K562 (cell line): ENCODE results near the gene AHNAK. TPM values are rescaled to one million over a fixed set of nuclear protein-coding genes. Genes with fewer than 3 reads are reported as not detected.

Source experiments
- ATAC-seq: fragments of 200-7000 bp; cut with Tn5 transposase; 3 replicates; pipeline ENCODE4 v1.9.1; 2020; ENCODE audit warnings: moderate library complexity
- BruUV-seq: library from RNA; stranded (reverse); fragments of 400-500 nt; replicated peaks from 2 replicates; lab custom pipeline; 2021; lab: Mats Ljungman, UMichigan
- CTCF ChIA-PET: fragments of 300-600 bp; formaldehyde crosslinking; extraction: SDS; loops from one replicate; lab custom pipeline; 2021; ENCODE audit warnings: low intra/inter-chr PET ratio; lab: Yijun Ruan, JAX
- POLR2A ChIA-PET: fragments of 300-600, 350-650 bp; sonication (Branson Sonifier 250); formaldehyde crosslinking; extraction: SDS; loops from one replicate; lab custom pipeline; 2021; ENCODE audit warnings: antibody characterized with exemption, inconsistent platforms; lab: Yijun Ruan, JAX
- DNase-seq, 4 experiments: peaks; one replicate each; pipeline versions ENCODE4 v3.0.0 to v3.0.0-alpha.2; 2011 to 2018; ENCODE audit warnings: low spot score in 3 of 4, mixed read lengths in 3 of 4; ENCODE audit errors: extremely low read depth in 1 of 4
- FAIRE-seq: peaks from 2 replicates; lab custom pipeline; 2011; peaks lifted over from hg19 to GRCh38; lab: Jason Lieb, UNC
- H2AFZ ChIP-seq: 2 replicates; pipeline ENCODE4 v1.6.0; 2011; ENCODE audit warnings: low read depth, low read length, control low read depth, inconsistent platforms
- H3K27ac ChIP-seq: fragments of 200-600 bp; 3 replicates; pipeline ENCODE4 v1.8.0; 2011; ENCODE audit warnings: low read depth, mild to moderate bottlenecking, control low read depth, inconsistent platforms, low read length, moderate library complexity, mixed read lengths; ENCODE audit errors: extremely low read depth
- H3K27me3 ChIP-seq, 2 experiments: fragments of 300-600 bp in 1 of 2; 2 replicates in 1 of 2; 3 replicates in 1 of 2; pipeline versions ENCODE4 v1.6.0 to v1.8.0; 2011; ENCODE audit warnings: inconsistent platforms in 2 of 2, low read length in 2 of 2, mild to moderate bottlenecking in 1 of 2, mixed read lengths in 1 of 2, moderate library complexity in 1 of 2; ENCODE audit not compliant: control insufficient read depth in 2 of 2, insufficient read depth in 2 of 2
- H3K36me3 ChIP-seq: fragments of 300-600 bp; 3 replicates; pipeline ENCODE4 v1.8.0; 2011; ENCODE audit warnings: mild to moderate bottlenecking, low read length, inconsistent platforms; ENCODE audit not compliant: control insufficient read depth, insufficient read depth
- H3K4me1 ChIP-seq, 2 experiments: fragments of 200-600 bp in 1 of 2; replicated peaks in 1 of 2; 2 replicates in 1 of 2; 3 replicates in 1 of 2; pipeline versions ENCODE4 v1.5.1 to v1.8.0; 2011; ENCODE audit warnings: inconsistent platforms in 2 of 2, low read length in 2 of 2, mild to moderate bottlenecking in 1 of 2, mixed read lengths in 1 of 2, moderate library complexity in 1 of 2; ENCODE audit not compliant: control insufficient read depth in 2 of 2, insufficient read depth in 2 of 2
- H3K4me2 ChIP-seq: 2 replicates; pipeline ENCODE4 v1.6.1; 2011; ENCODE audit warnings: low read length, control low read depth, inconsistent platforms, mixed read lengths; ENCODE audit not compliant: insufficient read depth
- H3K4me3 ChIP-seq: fragments of 200-600 bp; sonication (generic), shearing (Covaris generic); 2 replicates; pipeline ENCODE4 v1.5.1; 2016; ENCODE audit warnings: control low read depth, inconsistent platforms
- H3K79me2 ChIP-seq: fragments of 200-600 bp; 3 replicates; pipeline ENCODE4 v1.8.0; 2011; ENCODE audit warnings: low read length, inconsistent platforms; ENCODE audit not compliant: control insufficient read depth, insufficient read depth
- H3K9ac ChIP-seq, 2 experiments: 2 replicates each; pipeline versions ENCODE4 v1.6.0 to v1.6.1; 2011; ENCODE audit warnings: low read depth in 2 of 2, low read length in 2 of 2, control low read depth in 1 of 2, inconsistent platforms in 1 of 2, mild to moderate bottlenecking in 1 of 2, mixed read lengths in 1 of 2; ENCODE audit not compliant: insufficient read depth in 1 of 2
- H3K9me1 ChIP-seq: one replicate; pipeline ENCODE4 v1.6.0; 2011; ENCODE audit warnings: inconsistent platforms, mild to moderate bottlenecking, low read length, moderate library complexity; ENCODE audit not compliant: control insufficient read depth, insufficient read depth
- H3K9me3 ChIP-seq: replicated peaks from 2 replicates; pipeline ENCODE4 v1.5.1; 2011; ENCODE audit warnings: low read depth, low read length, inconsistent platforms; ENCODE audit not compliant: control insufficient read depth, insufficient read depth
- H4K20me1 ChIP-seq: replicated peaks from 2 replicates; pipeline ENCODE4 v1.6.1; 2011; ENCODE audit warnings: low read length, inconsistent platforms, mixed read lengths; ENCODE audit not compliant: control insufficient read depth, insufficient read depth
- BCOR ChIP-seq: fragments of 450-650 bp; IDR thresholded peaks from 2 replicates; pipeline ENCODE4 v1.6.1; 2016
- BRD9 ChIP-seq: fragments of 450-650 bp; IDR thresholded peaks from 2 replicates; pipeline ENCODE4 v1.6.1; 2018; ENCODE audit warnings: low read depth; ENCODE audit not compliant: partially characterized antibody
- CGGBP1 ChIP-seq: fragments of 250-450 bp; sonication (Bioruptor Pico); IDR thresholded peaks from 2 replicates; pipeline ENCODE4 v1.9.0; 2021; ENCODE audit warnings: mild to moderate bottlenecking
- CHAMP1 ChIP-seq: fragments of 450-650 bp; IDR thresholded peaks from 2 replicates; pipeline ENCODE4 v1.6.1; 2016; ENCODE audit warnings: mild to moderate bottlenecking
- EP300 ChIP-seq: IDR thresholded peaks from 2 replicates; pipeline ENCODE4 v1.6.1; 2012; ENCODE audit warnings: low read length, improper control_type of control experiment
- HDAC1 ChIP-seq, 2 experiments: fragments of 450-650 bp; IDR thresholded peaks; 2 replicates each; pipeline ENCODE4 v1.6.1; 2016 to 2017; ENCODE audit warnings: inconsistent platforms in 1 of 2, mild to moderate bottlenecking in 1 of 2, moderate library complexity in 1 of 2
- HDAC2 ChIP-seq: fragments of 450-650 bp; IDR thresholded peaks from 2 replicates; pipeline ENCODE4 v1.6.1; 2016; ENCODE audit warnings: mild to moderate bottlenecking
- KDM1A ChIP-seq, 2 experiments: fragments of 450-650 bp; IDR thresholded peaks; 2 replicates each; pipeline ENCODE4 v1.6.1; 2016; ENCODE audit warnings: mild to moderate bottlenecking in 2 of 2
- MAFK ChIP-seq: IDR thresholded peaks from 2 replicates; pipeline ENCODE4 v1.6.1; 2011; ENCODE audit warnings: low read length, improper control_type of control experiment
- POLR3G ChIP-seq: IDR thresholded peaks from 2 replicates; pipeline ENCODE4 v1.6.1; 2011; ENCODE audit not compliant: insufficient read length, insufficient replicate concordance; ENCODE audit errors: extremely low read depth
- PTTG1 ChIP-seq: fragments of 450-650 bp; IDR thresholded peaks from 2 replicates; pipeline ENCODE4 v1.6.1; 2016; ENCODE audit warnings: low read depth, mild to moderate bottlenecking, missing genetic modification characterization, missing compliant biosample characterization
- RBM25 ChIP-seq: fragments of 200-400 bp; formaldehyde crosslinking; IDR thresholded peaks from 2 replicates; pipeline ENCODE4 v1.6.1; 2018; ENCODE audit warnings: low read length, low read depth, moderate library complexity; ENCODE audit not compliant: severe bottlenecking
- SMARCA5 ChIP-seq: fragments of 450-650 bp; IDR thresholded peaks from 2 replicates; pipeline ENCODE4 v1.6.1; 2016
- ZFP36 ChIP-seq: fragments of 150-350 bp; IDR thresholded peaks from 2 replicates; pipeline ENCODE4 v1.6.1; 2018; ENCODE audit warnings: low read length, low read depth; ENCODE audit not compliant: partially characterized antibody
- ZNF316 ChIP-seq: fragments of 450-650 bp; IDR thresholded peaks from 2 replicates; pipeline ENCODE4 v1.6.1; 2016
- ZNF583 ChIP-seq: fragments of 250-450 bp; sonication (Bioruptor Pico); IDR thresholded peaks from 2 replicates; pipeline ENCODE4 v1.4.0; 2020
- WGBS: fragments of 100-300 bp; shearing (Covaris generic); methylation state at CpG from one replicate; pipeline ENCODE4 v1.1.6; 2016; ENCODE audit warnings: low coverage, mixed read lengths; ENCODE audit not compliant: insufficient coverage; ENCODE audit errors: missing lambda C conversion rate; 5-methylcytosine and 5-hydroxymethylcytosine counted together
- in situ Hi-C: fragments of 300-500 bp; cut with MboI; formaldehyde crosslinking; loops from 4 replicates; pipeline ENCODE4 v1.15.0; 2018; ENCODE audit warnings: inconsistent platforms, mixed read lengths
- intact Hi-C: fragments of 100-400 bp; cut with micrococcal nuclease; formaldehyde crosslinking; loops from 2 replicates; pipeline ENCODE4 v1.14.2; 2022
- polyA plus RNA-seq, 8 experiments: library from polyadenylated mRNA; depleted of rRNA in 4 of 8; stranded (reverse) in 5 of 8; unstranded in 3 of 8; fragments of >200 nt; fragmentation: Nextera tagmentation in 2 of 8; fragmentation: Illumina TruSeq in 1 of 8; extraction: Ambion mirVana in 2 of 8; extraction: Trizol in 1 of 8; gene quantifications; 2 replicates each; pipeline versions ENCODE4 v1.2.1 to v1.2.3, GENCODE V29; 2011 to 2014; ENCODE audit warnings: inconsistent platforms in 1 of 8, missing spikeins in 1 of 8
- total RNA-seq, 7 experiments: library from RNA; depleted of rRNA in 6 of 7; stranded (reverse); fragments of >200 nt in 6 of 7; fragmentation: Illumina TruSeq in 2 of 7; extraction: Trizol in 2 of 7; gene quantifications; 2 replicates each; pipeline versions ENCODE4 v1.2.1 to v1.2.3, GENCODE V29; 2011 to 2021; ENCODE audit warnings: low replicate concordance in 1 of 7

AHNAK gene
- total and polyA plus RNA-seq, 9 of the 15 experiments (the other 6 are each of a cell fraction or from before 2014, with no cell fraction given), result 1.5 to 89.7 (median 45.0) TPM

- TF ChIP-seq EP300, result 0 out of 2 replicates have a peak, but pooled peaks have one; percentile 10
- peak; percentile 72 for TF ChIP-seq ZNF316
- peak; percentile 19; the same call in 1 of the 2 replicates for TF ChIP-seq MAFK
- TF ChIP-seq CGGBP1, result no peak
Measured at GRCh38 chr11:62508336-62509058, 38.1 kb downstream of the AHNAK start (continued).

- Histone ChIP-seq H3K4me2 (no peak overlapping the region), H4K20me1 (no peaks in the 10 kb centered on the region), H3K27me3 (no peaks in the 10 kb centered on the region), H3K4me1 (peaks cover 36 to 41% of the 10 kb centered on the region in 2 experiments), H3K36me3 (no peaks in the 10 kb centered on the region), H3K9me1 (no peaks in the 10 kb centered on the region), H3K4me3 (no peak overlapping the region)
- no TSS peak for BruUV-seq
- CTCF ChIA-PET, result no interaction called here
- POLR2A ChIA-PET, result interaction anchor here (0.6 to 1.8 kb wide), 2 partner anchors 11 to 247 kb away, joined by 3 to 7 read pairs; partner anchors contain the start of gene ZBTB3
- TF ChIP-seq HDAC1 (IDR thresholded peaks at IDR 0.05) (0 out of 4 replicates have a peak, but pooled peaks of 1 of the 2 experiments have one; percentile 16), BCOR (peak; percentile 84), ZFP36 (peak; percentile 72), CHAMP1 (no peak), KDM1A (IDR thresholded peaks at IDR 0.05) (peak; percentile 52 to 77; a peak in 3 of 4 replicates), POLR3G (no peak), RBM25 (peak; percentile 94), HDAC2 (peak; percentile 66; the same call in 1 of the 2 replicates), ZNF583 (no peak), BRD9 (peak; percentile 79), PTTG1 (no peak), SMARCA5 (peak; percentile 62; the same call in 1 of the 2 replicates)
- TF ChIP-seq, all 486 proteins: peak for 8
- Histone ChIP-seq H3K9ac (no peak overlapping the region), H2AFZ (peak overlapping the region; percentile 56; the same call in 1 of the 2 replicates), H3K27ac (no peak overlapping the region), H3K9me3 (no peaks in the 10 kb centered on the region), H3K79me2 (no peaks in the 10 kb centered on the region)
- no peak for DNase-seq
- no peak for ATAC-seq
- intact Hi-C loops, result loop anchor here (10.0 kb wide), 1 partner anchor 82 kb away; no protein-coding TSS in a partner anchor
- FAIRE-seq, result no peak
- WGBS, result 27% methylated on average over 1 of the region's 1 CpG
- in situ Hi-C loops, result no loop called here
Measured at GRCh38 chr11:62507125-62507422, 39.5 kb downstream of the AHNAK start.
